HG03139 (cell line): ENCODE data around the gene HERC4.
"Not testable (repeated sequence)": the region's sequence is repeated elsewhere in the genome, so short reads cannot be mapped to it uniquely, and the experiment has no call there.

ENCODE experiments used
- ATAC-seq: cut with Tn5 transposase; IDR thresholded peaks from one replicate; pipeline ENCODE4 v1.9.1; 2021; ENCODE audit not compliant: unreplicated experiment

HERC4 gene

DNA sequence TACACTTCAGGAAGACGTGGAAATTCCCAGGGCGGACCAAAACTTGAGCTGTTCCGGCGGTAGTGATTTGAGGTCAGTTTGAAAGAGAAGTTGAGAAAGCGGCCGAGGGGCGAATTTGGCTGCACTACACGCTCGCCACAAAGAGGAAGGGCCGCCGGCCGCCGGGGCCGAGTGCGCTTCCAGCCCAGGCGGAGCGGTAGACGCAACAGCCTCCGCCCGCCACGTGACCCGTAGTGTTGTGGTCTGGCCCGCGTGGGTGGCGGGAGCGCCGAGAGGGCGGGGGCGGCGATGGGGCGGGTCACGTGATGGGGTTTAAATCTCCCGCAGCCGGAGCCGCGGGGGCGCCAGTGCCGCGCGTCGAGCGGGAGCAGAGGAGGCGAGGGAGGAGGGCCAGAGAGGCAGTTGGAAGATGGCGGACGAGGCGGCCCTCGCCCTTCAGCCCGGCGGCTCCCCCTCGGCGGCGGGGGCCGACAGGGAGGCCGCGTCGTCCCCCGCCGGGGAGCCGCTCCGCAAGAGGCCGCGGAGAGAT lies 190.7 kb downstream of the HERC4 start, which contains the start of gene SIRT1:
TSS of gene SIRT1 (plus strand) at position 344 of the 529 bp plus-strand sequence. CDS start at position 410, 66 bp downstream.
- ATAC-seq, result peak; percentile 85

- ATAC-seq, result no peak
These were observed 191.3 kb downstream of the HERC4 start for GRCh38 chr10:67883710-67884312.

- ATAC-seq, result no peak
These were observed 196.9 kb downstream of the HERC4 start for GRCh38 chr10:67878133-67878532.

DNA sequence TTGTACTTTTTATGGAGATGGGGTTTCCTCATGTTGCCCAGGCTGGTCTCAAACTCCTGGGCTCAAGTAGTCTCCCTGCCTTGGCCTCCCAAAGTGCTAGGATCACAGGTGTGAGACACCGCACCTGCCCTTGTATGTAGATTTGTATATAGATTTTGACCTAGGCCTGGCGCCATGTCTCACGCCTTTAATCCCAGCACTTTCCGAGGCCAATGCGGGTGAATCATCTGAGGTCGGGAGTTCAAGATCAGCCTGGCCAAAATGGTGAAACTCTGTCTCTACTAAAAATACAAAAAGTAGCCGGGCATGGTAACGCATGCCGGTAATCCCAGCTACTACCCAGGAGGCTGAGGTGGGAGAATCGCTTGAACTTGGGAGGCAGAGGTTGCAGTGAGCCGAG lies 197.7 kb downstream of the HERC4 start:
- ATAC-seq, result not testable (repeated sequence)

GRCh38 chr10:67875340-67876238 lies 199.5 kb downstream of the HERC4 start:
- ATAC-seq, result no peak
